NCI-H2171 (cell line): ENCODE measurements around the gene FAIM.
"Not testable (repeated sequence)": the region's sequence is repeated elsewhere in the genome, so short reads cannot be mapped to it uniquely, and the experiment has no call there.

Experiments used
- DNase-seq: peaks from one replicate; lab custom pipeline; 2025; lab: John Stamatoyannopoulos, UW

FAIM gene

DNA sequence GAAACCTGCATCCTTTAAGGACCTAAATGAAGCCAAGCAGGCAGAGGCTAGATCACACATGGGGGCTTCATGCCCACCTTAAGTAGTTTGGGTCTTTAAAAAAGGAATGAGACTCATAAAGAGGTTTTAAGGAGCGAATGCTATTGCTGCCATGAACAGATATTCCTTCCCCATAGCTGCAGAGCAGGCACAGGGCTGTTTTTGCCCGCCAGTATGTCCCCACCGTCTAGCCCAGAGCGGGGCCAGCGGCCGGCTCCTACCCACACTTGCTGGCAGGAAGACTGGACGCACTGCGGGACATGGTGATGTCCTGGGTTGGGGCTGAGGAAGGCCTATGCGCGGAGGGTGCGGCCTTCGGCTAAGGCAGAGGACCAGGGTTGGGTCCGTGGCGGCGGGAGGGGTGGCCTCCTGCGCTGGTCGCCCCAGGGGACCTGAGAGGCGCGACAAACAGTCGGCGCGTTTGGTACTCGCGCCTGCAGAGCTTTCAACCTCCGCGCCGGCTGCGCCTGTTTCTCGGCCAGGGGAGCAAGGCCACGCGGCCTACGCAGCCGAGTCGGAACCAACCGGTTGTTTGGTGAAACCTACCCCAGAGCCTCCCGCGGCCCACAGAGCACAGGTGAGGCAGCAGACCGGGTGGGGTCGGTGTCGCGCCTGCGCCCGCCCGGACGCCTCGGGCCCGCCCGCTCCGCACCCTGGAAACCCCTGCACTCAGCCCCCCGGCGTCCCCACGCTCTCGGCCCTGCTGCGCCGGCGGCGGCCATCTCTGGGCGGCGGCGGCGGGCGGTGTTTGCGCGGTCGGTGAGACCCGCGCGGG, at the start of gene FAIM:
Gene FAIM (plus strand): TSS at position 450 of the 814 bp plus-strand sequence. CDS start 10,956 bp downstream, outside the sequence.
- peak; percentile 49 for DNase-seq

DNA sequence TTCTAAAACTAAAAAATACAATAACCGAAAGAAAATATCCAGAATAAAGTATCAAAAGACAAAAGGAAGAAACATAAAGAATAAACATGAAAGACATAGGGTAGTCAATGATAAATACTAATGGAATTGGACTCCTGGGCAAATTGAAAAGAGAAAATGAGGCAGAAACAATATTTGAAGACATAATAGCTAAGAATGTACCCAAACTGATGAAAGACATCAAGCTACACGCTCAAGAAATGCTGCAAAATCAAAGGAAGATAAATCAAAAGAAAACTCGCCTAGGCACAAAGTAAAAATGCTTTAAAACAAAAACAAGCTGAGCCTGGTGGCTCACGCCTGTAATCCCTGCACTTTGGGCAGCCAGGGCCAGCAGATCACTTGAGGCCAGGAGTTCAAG, 49.4 kb upstream of the FAIM start:
- DNase-seq: no peak

DNA sequence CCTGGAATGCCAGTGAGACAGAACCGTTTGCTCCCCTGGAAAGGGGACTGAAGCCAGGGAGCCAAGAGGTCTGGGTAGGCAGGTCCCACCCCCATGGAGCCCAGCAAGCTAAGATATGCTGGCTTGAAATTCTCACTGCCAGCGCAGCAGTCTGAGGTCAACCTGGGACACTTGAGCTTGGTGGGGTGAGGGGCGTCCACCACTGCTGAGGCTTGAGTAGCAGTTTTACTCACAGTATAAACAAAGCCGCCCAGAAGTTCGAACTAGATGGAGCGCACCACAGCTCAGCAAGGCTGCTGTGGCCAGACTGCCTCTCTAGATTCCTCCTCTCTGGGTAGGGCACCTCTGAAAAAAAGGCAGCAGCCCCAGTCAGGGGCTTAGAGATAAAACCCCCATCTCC, 48.1 kb upstream of the FAIM start:
- DNase-seq: no peak

GRCh38 chr3:138562902-138563301, 45.7 kb upstream of the FAIM start:
- DNase-seq: not testable (repeated sequence)

- not testable (repeated sequence) for DNase-seq
These were observed 42.3 kb upstream of the FAIM start for GRCh38 chr3:138566293-138566692.

DNA sequence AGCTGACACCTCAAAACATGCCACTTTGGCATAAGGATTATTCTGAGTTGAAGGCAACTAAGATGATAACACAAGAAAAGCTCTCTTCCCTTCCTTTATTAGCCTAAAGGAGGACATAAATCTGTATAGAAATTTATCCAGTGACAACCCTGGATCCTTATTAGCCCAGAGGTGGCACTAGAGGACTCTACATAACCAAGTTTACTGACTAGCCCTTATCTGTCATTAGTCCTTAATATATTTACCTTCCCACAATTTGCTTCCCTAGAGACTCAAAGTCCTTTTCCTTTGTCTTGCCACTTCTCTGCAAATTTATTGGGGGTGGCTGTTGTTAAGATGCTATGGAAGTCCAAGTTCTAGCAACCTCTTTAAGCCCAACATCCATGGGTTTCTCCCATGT, 41.2 kb upstream of the FAIM start:
- DNase-seq: no peak

DNA sequence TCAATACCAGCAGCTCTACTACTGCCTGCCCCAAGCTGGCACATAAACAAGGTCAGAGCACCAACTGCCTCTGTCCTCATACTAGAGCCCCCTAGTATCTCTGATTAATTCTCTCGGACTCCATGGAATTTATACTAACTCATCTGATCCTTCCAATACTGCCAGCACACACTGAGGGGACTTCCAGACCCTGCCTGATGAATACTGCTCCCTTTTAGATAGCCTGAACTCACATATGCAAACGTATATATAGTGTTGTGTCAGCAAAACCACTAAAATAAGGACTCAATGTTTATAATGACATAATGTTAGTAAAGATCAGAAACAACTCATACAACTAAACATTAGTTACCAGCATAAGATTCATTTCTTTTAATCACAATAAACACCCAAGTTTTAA, 39.5 kb upstream of the FAIM start:
- DNase-seq: no peak

DNA sequence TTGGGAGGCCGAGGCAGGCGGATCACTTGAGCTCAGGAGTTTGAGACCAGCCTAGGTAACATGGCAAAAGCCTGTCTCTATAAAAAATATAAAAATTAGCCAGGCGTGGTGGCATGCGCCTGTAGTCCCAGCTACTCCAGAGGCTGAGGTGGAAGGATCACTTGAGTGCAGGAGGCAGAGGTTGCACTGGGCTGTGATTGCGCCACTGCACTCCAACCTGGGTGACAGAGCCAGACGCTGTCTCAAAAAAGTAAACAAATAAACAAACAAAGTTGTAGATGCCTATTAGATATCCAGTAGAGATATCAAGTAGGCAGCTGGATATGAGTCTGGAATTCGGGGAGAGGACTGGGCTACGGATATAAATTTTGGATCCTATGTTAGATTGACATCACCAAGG, 38.9 kb upstream of the FAIM start:
- not testable (repeated sequence) for DNase-seq

- no peak for DNase-seq
These were observed 35.4 kb upstream of the FAIM start for GRCh38 chr3:138573138-138573537.

GRCh38 chr3:138578141-138578540, 30.4 kb upstream of the FAIM start:
- no peak for DNase-seq

- no peak for DNase-seq
These were observed 29.5 kb upstream of the FAIM start for GRCh38 chr3:138578961-138579574.

GRCh38 chr3:138587374-138587773, 21.2 kb upstream of the FAIM start:
- DNase-seq: no peak

GRCh38 chr3:138588445-138588844, 20.1 kb upstream of the FAIM start:
- no peak for DNase-seq

- DNase-seq: no peak
These were observed 17.2 kb upstream of the FAIM start for GRCh38 chr3:138591392-138591791.

DNA sequence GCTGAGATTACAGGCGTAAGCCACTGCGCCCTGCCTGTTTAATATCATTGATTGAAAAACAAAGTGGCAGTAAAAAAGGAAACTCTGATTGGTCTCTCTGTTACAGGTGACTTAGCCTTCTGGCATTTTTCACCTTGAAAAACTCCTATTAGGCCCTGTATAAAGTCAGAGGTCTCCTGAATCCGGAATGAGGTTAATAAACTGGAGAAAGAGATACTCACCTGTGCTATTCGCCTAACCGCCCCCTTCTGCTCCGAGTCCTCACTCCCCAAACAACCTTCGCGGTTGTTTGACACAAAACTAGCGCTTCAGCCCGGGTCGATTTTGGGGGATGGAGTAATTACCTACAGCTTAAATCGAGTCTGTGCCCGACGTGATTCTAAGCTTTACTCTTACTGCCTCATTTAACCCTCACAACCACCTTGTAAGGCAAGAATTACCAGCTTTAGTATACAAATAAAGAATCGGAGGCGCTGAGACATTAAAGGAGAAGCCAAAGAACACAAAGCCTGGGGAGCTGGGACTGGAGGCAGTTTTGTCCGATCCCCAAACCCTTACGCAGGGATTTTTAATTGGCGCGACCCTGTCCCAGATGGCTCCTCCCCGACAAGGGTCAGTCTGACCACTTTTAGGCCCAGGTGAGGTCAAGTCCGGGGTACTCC, 15.0 kb upstream of the FAIM start:
- DNase-seq: no peak

GRCh38 chr3:138594150-138594934, 14.2 kb upstream of the FAIM start, which contains the start of gene CEP70:
Gene CEP70 (minus strand): TSS chr3:138594260. CDS start chr3:138572927, 21,333 bp downstream.
- no peak for DNase-seq

DNA sequence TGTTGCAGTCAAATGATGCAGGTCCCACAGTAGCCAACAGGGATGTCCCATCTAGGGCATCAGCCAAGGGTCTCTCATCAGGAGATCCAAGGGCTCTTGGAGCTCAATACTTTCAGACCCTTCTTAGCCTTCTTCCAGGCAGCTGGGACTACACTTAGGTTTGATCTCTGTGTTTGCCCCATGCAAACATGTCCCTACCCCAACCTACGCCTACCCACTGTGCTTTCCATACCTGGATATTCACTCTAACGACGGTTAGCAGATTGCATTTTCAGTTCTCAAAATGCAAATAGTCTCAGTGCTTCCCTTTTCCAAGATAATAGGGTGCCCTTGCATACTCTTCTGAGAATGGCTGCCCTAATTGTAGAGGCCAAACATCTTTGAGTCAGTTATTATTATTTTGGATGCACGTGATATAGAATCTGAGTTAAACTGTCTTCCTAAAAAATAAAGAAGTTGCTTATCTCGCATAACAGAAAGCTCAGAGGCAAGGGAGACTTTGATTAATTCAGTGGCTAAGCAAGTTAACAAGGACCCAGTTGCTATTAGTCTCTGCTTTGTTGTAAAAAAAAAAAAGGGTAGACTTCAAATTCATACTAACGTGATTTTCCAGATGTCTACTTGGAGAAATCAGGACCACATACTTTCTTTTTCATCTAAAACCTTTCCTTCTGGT, 13.5 kb upstream of the FAIM start:
- DNase-seq: no peak

DNA sequence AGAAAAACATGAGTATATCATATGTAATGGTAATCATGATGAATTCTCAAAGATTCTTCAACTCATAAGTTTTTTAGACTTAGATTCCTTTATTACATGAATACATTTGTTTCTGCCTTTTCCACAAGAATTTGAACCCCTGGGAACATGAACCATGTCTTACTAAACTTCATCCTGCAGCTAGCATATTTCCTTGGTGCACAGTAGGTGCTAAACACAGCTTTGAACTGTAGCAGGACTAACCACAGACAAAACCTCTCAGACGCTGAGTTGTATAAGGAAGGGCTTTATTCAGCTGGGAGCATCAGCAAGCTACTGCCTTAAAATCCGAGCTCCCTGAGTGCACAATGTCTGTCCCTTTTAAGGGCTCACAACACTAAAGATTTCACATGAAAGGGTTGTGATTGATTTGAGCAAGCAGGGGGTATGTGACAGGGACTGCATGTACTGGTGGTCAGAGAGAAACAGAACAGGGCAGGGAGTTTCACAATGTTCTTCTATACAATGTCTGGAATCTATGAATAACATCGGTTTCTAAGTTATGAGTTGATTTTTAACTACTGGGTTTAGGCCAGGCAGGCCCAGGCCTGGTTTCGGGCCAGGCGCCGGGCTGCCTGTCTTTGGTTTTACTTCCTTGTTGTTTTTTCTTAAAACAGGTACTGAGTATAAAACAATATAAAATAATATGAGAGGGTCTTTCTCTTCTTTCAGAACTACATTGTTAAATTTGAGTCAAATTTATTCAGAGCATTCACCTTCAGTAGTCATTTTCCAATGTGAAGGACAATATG, 11.2 kb upstream of the FAIM start:
- DNase-seq: not testable (repeated sequence)

DNA sequence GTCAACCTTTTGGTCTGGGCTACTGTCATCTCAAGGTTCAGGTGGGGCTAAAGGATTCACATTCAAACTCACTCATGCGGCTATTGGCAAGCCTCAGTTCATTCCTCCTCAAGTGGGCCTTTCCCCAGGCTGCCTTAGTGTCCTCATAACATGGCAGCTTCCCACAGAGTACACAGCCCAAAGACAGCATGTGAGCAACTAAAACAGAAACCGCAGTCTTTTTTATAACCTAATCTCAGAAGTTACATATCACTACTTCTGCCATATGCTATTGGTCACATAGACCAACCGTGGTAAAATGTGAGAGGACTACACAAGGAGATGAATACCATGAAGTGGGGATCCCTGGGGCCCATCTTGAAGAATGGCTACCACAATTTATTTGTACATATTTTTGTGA, 10.0 kb upstream of the FAIM start:
- no peak for DNase-seq

DNA sequence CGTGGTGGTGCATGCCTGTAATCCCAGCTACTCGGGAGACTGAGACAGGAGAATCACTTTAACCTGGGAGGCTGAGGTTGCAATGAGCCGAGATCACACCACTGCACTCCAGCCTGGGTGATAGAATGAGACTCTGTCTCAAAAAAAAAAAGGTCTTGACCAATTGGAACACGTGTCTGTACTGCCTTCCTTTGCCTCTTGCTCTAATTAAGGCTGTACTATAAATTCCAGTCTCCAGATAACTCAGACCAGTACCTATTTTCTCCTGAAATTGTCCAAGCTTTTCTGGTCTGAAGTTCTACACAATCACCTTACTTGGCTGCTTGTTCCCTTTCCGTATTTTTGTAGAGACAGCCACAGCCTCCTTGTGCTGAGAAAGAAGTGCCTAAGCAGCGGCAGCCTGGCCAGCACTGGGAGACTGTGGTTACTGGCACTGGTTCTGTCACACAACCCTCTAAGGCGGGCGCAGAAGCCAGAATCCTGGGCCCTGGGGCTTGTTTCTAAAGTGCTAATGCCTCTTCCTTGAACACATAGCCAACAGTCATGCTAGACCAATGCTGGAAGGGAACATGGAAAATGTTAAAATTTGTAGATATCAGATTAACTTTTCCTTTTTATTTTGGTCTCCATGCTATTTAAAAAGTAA, 8.3 kb upstream of the FAIM start:
- no peak for DNase-seq
